ENCODE measurements around the gene MBNL3.

Gene MBNL3

GRCh38 chrX:132414404-132414803, 74.4 kb downstream of the MBNL3 start:
- DNase-seq: no peak

- no peak for DNase-seq
These were observed 75.4 kb downstream of the MBNL3 start for GRCh38 chrX:132413459-132413858.

- no peak for DNase-seq
These were observed 76.6 kb downstream of the MBNL3 start for GRCh38 chrX:132412208-132412607.

- DNase-seq: no peak
These were observed 77.4 kb downstream of the MBNL3 start for GRCh38 chrX:132411310-132411977.

GRCh38 chrX:132409780-132410556, 78.9 kb downstream of the MBNL3 start:
- no peak for DNase-seq

DNA sequence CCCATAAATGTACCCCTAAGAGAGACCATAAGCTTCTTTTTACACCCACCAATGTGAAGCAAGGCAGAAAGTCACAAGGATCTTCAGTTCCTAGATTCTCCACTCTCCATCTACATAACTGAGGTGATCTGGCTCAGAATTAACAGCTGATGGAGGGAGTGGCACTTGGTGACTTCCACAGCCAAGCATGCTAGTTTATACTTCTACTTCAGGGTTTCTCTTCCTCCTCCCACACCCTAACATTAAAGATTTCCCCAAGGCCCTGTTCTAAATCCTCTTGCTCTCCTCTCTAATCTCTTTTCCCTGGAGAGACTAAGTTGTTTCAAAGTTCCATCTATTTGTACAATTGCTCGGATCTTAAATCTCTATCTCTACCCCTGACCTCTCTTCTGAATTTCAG, 81.1 kb downstream of the MBNL3 start:
- DNase-seq: no peak

DNA sequence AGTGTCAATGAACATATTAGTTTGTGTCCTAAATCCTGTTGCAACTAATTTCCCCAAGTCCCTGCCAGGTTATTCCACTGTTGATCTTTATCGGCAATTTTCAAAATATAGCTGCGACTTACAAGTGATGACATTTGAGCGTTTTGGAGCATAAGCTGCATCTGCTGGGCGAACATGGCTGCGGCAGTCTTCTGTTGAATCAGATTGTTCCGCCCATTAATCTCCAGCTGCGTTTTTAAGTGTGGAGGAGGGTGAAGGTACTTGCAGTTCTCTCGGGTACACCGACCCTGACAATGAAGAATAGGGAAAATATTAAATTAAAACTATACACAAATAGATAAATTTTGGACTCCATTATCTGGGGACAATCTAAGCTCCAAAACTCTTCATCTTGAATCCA, 82.7 kb downstream of the MBNL3 start:
- no peak for DNase-seq

- DNase-seq: no peak
These were observed 84.6 kb downstream of the MBNL3 start for GRCh38 chrX:132404266-132404665.

GRCh38 chrX:132401935-132402334, 86.9 kb downstream of the MBNL3 start:
- DNase-seq: no peak

DNA sequence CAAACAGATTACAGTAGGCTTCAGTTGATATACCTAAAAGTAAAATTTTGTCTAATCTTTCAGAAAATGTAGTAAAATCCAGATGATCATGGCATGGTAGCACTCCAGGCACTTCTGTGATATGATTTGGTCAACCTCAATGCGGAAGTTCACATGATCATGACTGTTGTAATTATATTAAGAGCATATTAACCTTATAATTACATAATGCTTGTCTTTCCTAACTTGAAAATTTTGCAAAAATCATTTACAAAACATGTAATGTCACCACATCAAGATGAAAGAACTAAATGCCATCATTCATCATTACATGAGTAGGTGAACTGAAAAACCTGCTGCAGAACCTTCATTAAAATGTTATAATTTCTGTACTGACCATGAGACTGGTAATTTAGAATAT, 88.1 kb downstream of the MBNL3 start:
- DNase-seq: no peak

DNA sequence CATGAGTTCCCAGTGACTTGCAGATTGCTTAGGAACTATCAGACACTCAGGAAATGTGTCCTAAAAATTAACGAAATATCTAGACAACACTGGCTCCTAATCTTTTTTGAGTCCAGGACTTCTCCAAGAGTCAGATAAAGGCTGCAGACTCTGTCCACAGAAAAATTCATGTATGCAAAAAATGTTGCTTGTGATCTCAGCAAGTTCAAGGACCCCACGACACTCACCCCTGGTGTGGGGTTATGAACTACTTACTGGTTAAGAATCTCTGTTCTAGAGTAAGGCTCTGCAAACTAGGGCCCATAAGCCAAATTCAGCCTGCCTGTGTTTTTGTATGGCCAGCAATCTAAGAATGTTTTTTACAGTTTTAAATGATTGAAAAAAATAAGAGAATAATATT, 93.2 kb downstream of the MBNL3 start:
- no peak for DNase-seq

DNA sequence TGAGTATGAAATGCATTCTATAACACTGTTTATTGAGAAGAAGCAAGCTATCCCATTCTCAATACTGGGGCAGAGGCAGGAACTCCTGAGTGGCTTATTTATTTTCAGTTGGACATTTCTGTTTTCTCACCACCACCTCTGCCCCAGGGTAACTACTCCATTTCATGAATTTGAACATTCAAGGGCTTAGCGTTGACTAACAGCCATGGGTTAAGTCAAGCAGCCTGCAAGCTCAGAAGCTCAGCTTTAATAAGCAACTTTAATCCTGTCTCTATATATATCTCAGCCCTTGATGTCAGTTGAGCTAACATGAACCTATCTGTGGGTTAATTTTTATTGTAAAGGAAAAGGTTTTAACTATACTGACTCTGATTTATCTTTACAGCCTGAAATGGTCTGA, 93.8 kb downstream of the MBNL3 start:
- DNase-seq: no peak

DNA sequence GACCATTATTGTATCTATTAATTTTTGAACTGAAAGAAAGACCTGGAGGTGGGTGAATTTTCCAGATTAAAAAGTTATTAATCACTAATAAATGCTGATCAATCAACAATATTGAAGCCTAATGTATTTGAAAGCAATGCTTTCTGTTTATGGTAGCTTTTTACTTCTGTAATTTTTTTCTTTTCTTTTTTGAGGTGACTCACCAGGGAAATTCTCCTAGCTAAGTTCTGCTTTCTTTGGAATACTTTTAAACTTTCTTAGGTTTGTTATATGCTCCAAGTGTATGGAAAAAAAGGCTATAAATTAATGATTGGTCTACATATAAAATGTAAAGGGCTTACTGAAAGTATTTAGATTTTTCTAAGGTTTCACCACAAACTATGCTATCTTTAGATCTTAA, 94.2 kb downstream of the MBNL3 start:
- DNase-seq: no peak

GRCh38 chrX:132393992-132394391, 94.8 kb downstream of the MBNL3 start:
- DNase-seq: no peak

DNA sequence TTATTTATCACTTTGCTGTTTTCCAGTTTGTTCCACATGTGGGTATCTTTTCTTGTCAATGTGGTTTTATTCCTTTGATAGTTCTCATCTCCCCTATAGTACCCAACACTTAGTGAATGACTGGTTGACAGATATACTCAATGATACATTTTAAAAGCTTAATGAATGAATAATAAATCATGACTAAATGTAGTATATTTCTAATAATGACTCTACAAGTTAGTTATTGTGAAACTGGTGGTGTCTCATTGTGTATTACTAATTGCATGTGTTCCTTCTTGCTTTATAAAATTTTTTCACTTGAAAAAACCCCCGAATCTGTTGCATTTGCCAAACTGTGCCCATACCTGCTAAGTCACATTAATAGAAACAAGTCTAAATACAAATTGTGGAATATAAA, 95.4 kb downstream of the MBNL3 start:
- DNase-seq: no peak

DNA sequence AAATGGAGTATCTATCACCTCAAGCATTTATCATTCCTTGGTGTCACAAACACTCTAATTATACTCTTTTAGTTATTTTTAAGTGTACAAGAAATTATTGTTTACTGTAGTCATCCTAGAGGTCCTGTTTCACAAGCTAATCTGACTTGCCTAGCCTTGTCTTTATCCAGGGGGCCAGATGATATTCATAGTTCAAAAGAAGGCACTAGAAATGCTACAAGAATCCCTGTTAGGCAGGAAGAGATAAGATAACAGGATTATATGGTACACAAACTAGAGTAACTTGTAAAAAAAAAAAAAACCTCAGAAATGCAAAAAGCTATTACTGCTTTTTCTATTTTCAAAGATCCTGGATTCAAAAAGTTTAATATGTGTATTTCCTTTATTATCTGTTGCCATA, 95.8 kb downstream of the MBNL3 start:
- DNase-seq: no peak

GRCh38 chrX:132390792-132391191, 98.0 kb downstream of the MBNL3 start:
- no peak for DNase-seq

DNA sequence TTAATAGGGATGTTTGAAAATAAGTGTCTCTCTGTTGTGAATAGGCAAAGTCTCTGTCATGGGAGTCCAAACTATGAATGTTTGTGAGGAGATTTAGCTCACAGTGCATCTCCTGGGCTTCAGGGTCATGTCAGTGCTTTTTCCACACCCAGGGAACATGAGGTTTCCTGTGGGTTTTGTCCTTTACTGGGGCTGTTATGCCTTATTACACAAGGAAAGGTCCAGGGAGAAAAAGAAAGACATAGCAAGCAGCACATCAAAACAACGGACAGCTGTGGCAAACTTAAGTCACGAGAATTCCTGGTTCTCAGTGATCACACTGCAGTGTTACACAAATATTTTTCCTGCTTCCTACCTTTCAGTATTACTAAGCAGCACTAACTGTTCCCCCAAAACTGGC, 99.4 kb downstream of the MBNL3 start:
- no peak for DNase-seq

DNA sequence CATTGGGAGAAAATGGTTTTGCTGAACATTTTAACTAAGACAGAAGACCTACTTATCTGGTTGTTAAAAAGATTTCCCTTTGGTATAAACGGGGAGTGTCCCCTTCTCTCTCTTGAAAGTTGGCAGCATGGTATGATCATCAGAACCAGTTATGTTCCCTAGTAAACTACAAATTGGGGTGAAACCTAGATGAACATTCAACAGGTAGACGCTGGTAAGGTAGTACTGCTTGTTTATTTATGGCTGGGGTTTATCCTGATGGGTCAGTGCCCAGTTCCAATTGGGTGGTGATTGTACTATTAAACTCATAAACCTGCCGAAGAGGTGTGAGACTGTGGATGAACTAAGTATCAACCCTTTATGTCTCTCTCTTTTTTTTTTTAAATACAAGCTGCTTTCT, 100.5 kb downstream of the MBNL3 start:
- DNase-seq: no peak

GRCh38 chrX:132384301-132384700, 104.5 kb downstream of the MBNL3 start:
- DNase-seq: no peak

- no peak for DNase-seq
These were observed 106.8 kb downstream of the MBNL3 start for GRCh38 chrX:132382068-132382467.

- no peak for DNase-seq
These were observed 110.6 kb downstream of the MBNL3 start for GRCh38 chrX:132378281-132378680.

DNA sequence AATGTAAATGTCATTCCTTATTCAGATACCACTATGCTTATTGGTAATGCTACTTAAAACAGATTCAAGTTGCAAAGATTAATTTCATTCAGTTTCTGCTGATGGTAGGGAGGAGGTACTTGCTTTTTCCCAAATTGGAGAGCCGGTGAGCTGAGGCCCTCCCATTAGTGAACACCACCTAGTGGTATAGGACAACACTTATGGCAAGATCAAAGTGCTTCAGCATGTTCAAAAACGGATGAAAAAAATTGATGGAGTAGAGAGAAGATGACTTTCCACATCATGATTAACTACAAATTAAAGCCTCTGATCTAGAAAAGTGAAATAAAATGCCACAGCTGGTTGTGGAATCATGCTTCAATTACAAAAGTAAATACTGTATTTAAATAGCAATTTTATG, 112.9 kb downstream of the MBNL3 start:
- DNase-seq: no peak

GRCh38 chrX:132373610-132374009, 115.2 kb downstream of the MBNL3 start:
- no peak for DNase-seq

Data from fibroblast of skin of back (primary cell).